NOMO-1 (cell line): ENCODE results near the gene ZNF292.
"Not testable (repeated sequence)": the region's sequence is repeated elsewhere in the genome, so short reads cannot be mapped to it uniquely, and the experiment has no call there.

Experiments used
- DNase-seq, 2 experiments: peaks; one replicate each; lab custom pipeline; 2025; ENCODE audit not compliant: unreplicated experiment in 2 of 2; lab: John Stamatoyannopoulos, UW

ZNF292 gene

DNA sequence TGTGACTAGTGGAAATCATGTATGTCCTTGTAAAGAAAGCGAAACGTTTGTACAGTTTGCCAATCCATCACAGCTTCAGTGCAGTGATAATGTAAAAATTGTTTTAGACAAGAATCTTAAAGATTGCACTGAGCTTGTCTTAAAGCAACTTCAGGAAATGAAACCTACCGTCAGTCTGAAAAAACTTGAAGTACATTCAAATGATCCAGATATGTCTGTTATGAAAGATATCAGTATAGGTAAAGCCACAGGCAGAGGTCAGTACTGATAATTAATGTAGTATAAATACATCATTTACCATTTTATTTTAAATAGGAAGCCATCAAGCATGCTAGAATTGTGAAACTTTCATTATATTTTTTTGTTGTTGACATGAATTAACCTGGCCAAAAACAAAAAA is 106.2 kb downstream of the ZNF292 start:
- DNase-seq = no peak

DNA sequence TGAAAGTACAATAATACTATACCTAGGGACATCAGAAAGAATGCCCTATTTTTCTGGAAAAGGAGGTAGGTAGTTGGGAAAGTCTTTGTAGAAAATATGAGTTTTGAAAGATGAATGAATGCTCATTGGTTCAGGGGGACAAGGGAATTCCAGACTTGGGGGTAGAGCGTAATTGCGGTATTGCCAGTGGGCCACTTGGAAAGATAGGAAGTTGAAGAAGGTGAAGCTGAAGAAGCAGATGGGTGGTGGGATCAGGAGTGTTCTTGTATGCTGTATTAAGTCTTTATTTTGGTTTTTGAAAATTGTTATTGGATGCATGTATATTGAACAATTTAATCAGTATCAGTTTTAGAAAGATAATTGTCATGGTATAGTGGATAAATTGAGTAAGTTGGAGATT is 109.1 kb downstream of the ZNF292 start:
- no peak for DNase-seq

DNA sequence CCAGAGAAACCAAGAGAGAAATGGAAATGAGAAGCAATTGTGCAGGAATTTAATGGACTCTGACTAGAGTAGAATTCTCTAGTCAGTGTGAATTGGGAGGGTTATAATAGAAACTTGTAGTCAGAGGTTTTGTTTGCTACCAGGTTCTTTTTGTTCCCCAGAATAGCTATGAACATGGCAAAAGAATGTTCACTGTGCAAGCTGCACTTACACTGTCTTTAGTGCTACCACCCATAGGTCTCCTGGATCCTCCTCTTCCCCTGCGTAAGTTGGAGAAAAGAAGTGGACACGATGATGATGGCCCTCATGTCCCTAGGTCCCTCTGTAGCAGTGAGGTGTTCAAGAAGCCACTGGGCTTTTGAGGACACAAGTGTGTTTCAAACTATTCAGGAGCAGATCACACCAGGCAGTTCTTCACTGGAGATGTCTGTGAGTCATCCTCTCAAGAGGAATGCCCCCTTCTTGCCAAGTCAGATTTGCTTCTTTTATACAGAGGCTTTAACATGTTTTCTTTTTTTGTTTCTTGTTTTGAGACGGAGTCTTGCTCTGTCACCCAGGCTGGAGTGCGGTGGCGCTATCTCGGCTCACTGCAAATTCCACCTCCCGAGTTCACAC is 119.4 kb downstream of the ZNF292 start:
- DNase-seq = no peak

DNA sequence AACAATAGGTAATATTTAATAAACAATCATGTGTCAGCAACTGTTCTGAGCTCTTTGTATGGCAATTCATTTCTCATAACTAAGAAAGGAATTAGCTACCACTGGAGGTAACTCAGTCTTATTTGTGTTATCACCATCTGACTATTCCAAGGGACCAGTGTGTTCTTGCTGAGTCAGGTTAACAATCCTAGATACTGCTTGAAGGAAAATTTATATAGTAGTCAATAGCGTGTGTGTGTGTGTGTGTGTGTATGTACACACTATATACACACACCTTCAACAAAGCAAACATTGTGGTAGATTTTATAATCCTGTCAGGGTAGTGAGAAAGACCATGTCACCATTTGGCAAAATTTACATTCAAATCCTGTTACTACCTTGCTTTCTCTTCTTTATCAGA is 121.3 kb downstream of the ZNF292 start:
- no peak for DNase-seq

DNA sequence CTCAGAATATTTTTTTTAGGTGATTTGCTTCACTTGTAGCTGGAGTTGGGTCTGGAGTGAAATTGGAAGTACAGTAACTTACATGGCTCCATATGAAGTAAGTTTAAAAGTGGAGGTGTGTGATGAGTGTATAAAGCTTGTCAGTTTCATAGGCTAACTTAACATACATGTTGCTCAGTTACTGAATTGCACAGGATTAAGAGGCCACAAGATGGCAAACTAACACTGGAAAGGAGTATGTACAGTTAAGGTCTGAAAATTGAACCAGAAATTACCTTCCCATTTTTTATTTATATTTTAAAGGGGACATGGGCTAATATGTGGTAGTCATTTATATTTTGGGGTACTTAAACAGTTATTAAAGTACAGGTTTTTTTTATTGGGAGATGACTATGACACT is 121.8 kb downstream of the ZNF292 start:
- no peak for DNase-seq

DNA sequence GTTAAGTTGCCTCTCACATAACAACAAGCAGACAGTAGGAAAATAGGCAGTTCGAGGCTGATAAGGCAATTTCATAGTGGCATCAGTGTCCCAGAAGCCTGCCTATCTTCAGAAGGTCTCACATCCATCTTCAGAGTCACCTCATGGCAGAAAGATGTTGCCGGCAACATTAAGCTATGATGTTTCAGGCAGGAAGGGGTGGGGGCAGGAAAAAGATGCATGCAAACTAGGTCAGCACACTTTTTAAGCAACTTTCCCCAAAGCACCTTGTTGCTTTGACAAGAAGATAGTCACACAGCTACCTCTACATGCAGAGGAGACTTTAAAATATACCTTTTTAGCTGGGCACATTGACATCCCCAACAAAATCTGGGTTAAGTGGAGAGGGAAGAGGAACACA is 123.8 kb downstream of the ZNF292 start:
- no peak for DNase-seq

DNA sequence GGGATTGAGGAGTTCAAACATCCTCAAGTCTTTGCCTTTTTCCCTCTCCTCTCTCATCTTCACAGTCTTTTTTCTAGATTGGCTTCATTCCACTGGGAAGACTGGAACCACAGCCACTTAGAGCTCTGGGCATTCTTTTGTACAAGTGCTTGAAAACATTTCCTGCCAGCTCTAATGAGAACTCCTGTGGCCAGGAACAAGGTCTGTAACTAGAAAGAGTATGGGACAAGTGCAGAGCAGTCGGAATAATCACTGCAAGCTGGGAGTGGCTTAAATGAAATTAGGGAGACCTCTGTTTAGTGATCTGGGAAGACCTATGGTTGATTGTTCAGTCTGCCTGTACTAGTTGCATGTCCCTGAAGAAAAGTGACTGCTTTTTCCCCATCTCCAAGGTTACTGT is 126.1 kb downstream of the ZNF292 start:
- no peak for DNase-seq

DNA sequence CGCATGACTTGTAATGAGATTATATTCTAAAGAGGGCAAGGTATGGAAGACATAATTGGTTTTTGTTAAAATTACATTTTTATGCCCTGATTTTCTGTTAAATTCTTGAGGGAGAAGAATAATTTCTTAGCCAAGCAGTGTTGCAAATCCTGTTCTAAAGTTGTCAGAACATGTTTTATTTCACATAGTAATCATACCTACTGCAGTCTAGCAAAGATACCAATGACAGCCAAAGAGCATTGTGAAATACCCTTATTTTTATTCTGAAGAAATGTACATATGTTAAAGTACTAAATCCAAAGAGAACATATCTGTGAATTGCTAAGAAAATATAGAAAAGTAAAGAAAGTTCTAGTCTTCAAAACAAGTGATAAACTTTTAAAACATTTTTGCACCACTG is 127.4 kb downstream of the ZNF292 start:
- no peak for DNase-seq

DNA sequence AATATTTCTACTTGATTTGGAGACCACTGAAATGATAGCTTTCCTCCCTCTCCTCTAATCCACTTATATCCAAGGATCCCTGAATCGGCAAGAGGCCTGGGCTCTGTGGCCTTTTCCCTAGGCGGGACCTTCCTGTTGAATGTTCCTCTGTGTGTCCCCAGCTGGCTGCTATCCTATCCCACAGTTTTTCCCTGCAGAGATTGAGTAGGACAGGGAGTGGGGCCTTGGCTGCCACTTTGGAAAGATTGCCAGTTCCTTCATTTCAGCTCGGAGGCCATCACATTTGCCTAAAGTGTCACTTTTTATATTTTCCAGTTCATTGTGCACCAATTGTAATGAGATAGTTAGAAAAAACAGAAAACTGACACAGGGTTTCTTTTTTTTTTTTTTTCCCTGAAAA is 128.1 kb downstream of the ZNF292 start:
- DNase-seq = no peak

DNA sequence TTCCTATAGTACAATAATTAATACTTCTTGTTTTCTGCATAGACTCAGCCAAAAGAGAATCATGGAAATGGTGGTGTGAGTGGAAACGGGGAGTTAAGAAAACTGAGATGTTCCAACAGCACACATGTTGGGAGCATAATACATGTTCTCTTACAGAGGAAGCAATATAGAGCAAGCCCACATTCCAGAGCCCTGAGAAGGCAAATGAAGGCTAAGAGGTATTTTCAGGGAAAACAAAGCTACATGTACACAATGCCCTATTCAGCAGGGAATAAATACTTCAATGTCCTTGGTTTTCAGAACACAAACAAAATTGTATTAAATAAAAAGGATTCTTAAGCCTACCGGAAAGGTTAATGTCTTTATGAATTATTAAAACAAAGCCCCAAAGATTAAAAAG is 131.9 kb downstream of the ZNF292 start:
- DNase-seq = no peak

DNA sequence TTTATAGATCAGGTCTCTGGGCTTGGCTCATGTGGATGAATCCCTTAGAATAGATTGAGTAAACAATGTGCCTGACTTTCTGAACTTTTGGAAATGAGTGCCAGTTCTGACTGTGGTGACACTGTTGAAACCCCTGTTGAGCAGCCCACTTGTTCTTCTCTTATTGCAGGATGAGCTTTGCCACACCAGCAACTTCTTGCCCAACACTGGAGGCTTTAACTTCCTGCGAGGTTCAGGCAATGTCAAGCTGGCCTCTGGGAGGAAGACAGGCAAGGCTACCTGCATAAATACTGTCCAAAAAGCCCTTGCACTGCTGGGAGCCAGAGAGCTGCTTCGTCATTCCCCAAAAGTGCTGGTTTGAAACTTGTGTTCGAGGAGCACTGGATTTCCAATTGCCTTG is 134.2 kb downstream of the ZNF292 start:
- DNase-seq = peak; percentile 22 to 39

DNA sequence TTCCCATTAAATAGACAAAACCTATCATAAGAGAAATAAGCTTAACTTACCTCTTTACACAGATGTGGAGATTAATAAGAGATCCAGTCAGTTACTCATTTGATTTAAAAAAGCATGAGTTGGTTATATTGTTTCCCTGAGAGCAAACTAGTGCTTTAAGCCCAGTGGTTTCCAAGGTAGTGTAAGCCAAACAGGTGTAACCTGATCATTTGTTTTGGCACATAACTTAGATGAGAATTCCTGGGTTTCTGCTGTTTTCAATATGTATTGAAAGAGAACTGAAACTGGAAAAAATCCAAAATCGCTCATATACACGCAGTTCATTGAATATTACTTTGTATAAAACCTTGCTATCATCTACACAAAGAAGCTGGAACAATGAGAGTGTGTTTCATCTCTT is 136.5 kb downstream of the ZNF292 start:
- DNase-seq = no peak

DNA sequence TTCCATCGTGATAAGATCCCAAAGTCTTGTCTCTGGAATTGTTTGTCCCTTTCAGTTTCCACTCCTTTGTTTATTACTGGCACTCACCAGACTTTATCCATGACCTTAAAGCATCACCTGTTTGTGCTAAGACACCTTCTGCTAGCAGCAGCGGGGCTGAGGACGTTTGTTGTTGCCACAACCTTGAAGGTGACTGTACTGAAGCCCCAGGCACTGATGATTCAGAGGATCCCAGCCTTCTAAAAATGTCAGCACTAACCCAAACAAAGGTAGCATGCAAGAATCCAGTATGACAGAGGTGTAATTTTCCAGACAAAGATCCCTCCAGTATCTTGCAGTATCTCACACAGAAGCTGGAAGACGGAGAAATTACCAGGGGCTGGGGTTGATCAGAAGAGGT is 138.2 kb downstream of the ZNF292 start:
- no peak for DNase-seq

DNA sequence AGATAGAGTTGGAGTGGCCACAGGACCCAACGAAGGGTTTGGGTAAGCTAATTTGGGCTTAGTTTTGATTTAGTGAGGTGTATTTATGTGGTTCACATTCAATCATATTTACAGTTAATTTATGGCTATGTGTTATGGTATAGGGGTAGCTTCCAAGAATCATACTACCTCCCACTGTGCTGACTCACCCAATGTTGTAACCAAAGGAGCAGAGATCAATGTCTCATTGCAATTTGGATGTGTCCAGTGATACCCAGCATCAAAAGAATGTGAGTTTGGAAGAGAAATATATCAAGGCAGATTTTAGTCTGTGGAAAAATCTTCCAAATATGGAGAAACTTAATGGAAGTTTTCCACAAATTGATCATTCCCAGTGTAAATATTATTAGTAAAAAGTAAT is 141.8 kb downstream of the ZNF292 start:
- no peak for DNase-seq

DNA sequence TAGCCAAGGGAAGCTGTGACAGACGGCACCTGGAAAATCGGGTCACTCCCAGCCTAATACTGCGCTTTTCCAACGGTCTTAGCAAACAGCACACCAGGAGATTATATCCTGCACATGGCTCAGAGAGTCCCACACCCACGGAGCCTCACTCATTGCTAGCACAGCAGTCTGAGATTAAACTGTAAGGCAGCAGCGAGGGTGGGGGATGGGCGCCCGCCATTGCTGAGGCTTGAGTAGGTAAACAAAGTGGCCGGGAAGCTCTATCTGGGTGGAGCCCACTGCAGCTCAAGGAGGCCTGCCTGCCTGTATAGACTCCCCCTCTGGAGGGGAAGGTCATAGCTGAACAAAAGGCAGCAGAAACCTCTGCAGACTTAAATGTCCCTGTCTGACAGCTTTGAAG is 145.9 kb downstream of the ZNF292 start:
- DNase-seq = not testable (repeated sequence)

DNA sequence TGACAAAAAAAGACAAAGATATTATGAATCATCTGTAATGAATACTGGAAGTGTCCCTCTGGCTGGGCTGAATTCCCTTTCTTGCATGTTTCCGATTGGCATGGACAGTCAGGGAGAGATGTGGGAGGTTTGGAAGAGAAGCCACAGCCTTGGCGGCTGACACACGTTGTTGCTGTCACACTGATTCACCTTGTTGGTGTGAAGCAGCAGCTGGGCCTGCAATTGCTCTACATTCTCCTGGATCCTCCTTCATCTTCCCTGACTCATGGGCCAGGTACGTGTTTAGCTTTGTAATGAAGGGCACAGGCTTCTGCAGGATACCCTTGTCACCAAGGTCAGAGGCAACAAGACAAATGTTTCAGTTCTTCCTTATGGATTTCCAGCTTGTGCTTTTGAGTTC is 153.6 kb downstream of the ZNF292 start:
- no peak for DNase-seq

DNA sequence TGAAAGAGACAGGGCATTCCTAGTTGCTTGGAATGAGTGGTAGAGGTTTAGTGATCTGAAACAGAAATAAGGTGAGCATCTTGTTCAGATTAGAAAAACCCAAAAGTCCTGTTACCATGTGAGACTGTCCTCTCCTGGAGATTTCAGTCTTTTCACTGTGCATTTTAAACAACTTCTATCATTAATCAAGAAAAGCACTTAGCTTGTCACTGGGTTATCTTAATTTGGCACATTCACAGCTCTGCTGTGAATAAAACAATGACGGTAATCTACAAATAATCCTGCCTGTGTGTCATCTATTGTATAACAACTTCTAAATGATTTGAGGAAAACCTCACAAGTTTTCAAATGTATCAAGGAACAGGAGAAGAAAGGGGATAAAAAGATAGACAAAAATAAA is 157.5 kb downstream of the ZNF292 start:
- no peak for DNase-seq
